Panc1 (cell line): ENCODE results near the gene CDC16.

ENCODE experiments used
- TCF7L2 ChIP-seq: IDR thresholded peaks from 2 replicates; pipeline ENCODE4 v1.6.1; 2011; ENCODE audit warnings: mild to moderate bottlenecking, low read depth, low read length, inconsistent platforms
- TF ChIP-seq, protein P1 (sequence below): fragments of 450-650 bp; IDR thresholded peaks from 2 replicates; pipeline ENCODE4 v1.5.1; 2017; ENCODE audit warnings: mild to moderate bottlenecking

DNA sequence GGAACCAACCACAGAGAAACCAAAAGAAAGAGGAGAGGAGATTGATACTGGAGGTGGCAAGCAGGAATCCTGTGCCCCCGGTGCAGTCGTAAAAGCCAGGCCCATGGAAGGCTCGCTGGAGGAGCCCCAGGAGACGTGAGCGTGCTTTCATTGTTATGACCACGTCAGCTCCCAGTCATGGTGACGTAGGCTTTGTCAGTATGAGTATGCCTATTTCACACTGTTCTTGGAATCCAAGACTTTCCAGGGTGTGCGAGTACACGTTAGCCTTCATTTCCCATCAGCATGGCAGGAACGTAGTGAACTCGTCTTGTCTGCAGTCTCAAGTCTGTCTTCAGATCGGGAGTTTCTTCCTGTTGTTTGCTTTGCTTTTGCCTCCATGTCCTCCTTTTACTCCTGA, 64.2 kb downstream of the CDC16 start:
- TF ChIP-seq, protein P1, sequence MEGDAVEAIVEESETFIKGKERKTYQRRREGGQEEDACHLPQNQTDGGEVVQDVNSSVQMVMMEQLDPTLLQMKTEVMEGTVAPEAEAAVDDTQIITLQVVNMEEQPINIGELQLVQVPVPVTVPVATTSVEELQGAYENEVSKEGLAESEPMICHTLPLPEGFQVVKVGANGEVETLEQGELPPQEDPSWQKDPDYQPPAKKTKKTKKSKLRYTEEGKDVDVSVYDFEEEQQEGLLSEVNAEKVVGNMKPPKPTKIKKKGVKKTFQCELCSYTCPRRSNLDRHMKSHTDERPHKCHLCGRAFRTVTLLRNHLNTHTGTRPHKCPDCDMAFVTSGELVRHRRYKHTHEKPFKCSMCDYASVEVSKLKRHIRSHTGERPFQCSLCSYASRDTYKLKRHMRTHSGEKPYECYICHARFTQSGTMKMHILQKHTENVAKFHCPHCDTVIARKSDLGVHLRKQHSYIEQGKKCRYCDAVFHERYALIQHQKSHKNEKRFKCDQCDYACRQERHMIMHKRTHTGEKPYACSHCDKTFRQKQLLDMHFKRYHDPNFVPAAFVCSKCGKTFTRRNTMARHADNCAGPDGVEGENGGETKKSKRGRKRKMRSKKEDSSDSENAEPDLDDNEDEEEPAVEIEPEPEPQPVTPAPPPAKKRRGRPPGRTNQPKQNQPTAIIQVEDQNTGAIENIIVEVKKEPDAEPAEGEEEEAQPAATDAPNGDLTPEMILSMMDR: no peak
- no peak for TF ChIP-seq TCF7L2
